HG03378 (cell line): Measurements from ENCODE around the gene MLLT3.

Experiments used
- ATAC-seq: cut with Tn5 transposase; IDR thresholded peaks from one replicate; pipeline ENCODE4 v1.9.1; 2021; ENCODE audit warnings: mild to moderate bottlenecking, moderate library complexity; ENCODE audit not compliant: unreplicated experiment

Gene MLLT3

GRCh38 chr9:20316372-20316771, 305.9 kb downstream of the MLLT3 start:
- ATAC-seq = no peak

- no peak for ATAC-seq
Measured at GRCh38 chr9:20315677-20316076, 306.6 kb downstream of the MLLT3 start.

GRCh38 chr9:20314981-20315380, 307.3 kb downstream of the MLLT3 start:
- ATAC-seq = no peak

- ATAC-seq = no peak
Measured at GRCh38 chr9:20313415-20313814, 308.9 kb downstream of the MLLT3 start.

- ATAC-seq = no peak
Measured at GRCh38 chr9:20312732-20313131, 309.6 kb downstream of the MLLT3 start.

- ATAC-seq = no peak
Measured at GRCh38 chr9:20310024-20310423, 312.3 kb downstream of the MLLT3 start.

GRCh38 chr9:20309124-20309523, 313.2 kb downstream of the MLLT3 start:
- no peak for ATAC-seq

- ATAC-seq = no peak
Measured at GRCh38 chr9:20307621-20308020, 314.7 kb downstream of the MLLT3 start.

GRCh38 chr9:20305452-20305851, 316.8 kb downstream of the MLLT3 start:
- no peak for ATAC-seq

GRCh38 chr9:20303996-20304395, 318.3 kb downstream of the MLLT3 start:
- no peak for ATAC-seq

GRCh38 chr9:20303066-20303465, 319.2 kb downstream of the MLLT3 start:
- ATAC-seq = no peak

GRCh38 chr9:20302197-20302596, 320.1 kb downstream of the MLLT3 start:
- no peak for ATAC-seq

- no peak for ATAC-seq
Measured at GRCh38 chr9:20300430-20301115, 321.7 kb downstream of the MLLT3 start.

- ATAC-seq = no peak
Measured at GRCh38 chr9:20297646-20298084, 324.6 kb downstream of the MLLT3 start.

GRCh38 chr9:20295555-20295954, 326.7 kb downstream of the MLLT3 start:
- no peak for ATAC-seq

GRCh38 chr9:20294046-20294750, 328.1 kb downstream of the MLLT3 start:
- ATAC-seq = no peak

GRCh38 chr9:20292002-20292401, 330.3 kb downstream of the MLLT3 start:
- ATAC-seq = no peak
